Measurements from ENCODE around the gene MFRP.
A peak's percentile ranks its signal among the peaks of the same experiment; 100 is the strongest.

Gene MFRP

GRCh38 chr11:119361941-119362725 is 15.6 kb upstream of the MFRP start:
- TF ChIP-seq, protein P1, sequence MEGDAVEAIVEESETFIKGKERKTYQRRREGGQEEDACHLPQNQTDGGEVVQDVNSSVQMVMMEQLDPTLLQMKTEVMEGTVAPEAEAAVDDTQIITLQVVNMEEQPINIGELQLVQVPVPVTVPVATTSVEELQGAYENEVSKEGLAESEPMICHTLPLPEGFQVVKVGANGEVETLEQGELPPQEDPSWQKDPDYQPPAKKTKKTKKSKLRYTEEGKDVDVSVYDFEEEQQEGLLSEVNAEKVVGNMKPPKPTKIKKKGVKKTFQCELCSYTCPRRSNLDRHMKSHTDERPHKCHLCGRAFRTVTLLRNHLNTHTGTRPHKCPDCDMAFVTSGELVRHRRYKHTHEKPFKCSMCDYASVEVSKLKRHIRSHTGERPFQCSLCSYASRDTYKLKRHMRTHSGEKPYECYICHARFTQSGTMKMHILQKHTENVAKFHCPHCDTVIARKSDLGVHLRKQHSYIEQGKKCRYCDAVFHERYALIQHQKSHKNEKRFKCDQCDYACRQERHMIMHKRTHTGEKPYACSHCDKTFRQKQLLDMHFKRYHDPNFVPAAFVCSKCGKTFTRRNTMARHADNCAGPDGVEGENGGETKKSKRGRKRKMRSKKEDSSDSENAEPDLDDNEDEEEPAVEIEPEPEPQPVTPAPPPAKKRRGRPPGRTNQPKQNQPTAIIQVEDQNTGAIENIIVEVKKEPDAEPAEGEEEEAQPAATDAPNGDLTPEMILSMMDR (IDR thresholded peaks at IDR 0.05), result no peak
- TF ChIP-seq ZFX (IDR thresholded peaks at IDR 0.05; ENCODE audit: borderline replicate concordance), result no peak
- H3K27ac ChIP-seq, result peak overlapping the region; percentile 82

- peak overlapping the region; percentile 82 for H3K27ac ChIP-seq
- no peak for TF ChIP-seq ZFX (IDR thresholded peaks at IDR 0.05; ENCODE audit: borderline replicate concordance)
- TF ChIP-seq, protein P1 (IDR thresholded peaks at IDR 0.05), result no peak
Observed at GRCh38 chr11:119361056-119361787, 14.7 kb upstream of the MFRP start.

DNA sequence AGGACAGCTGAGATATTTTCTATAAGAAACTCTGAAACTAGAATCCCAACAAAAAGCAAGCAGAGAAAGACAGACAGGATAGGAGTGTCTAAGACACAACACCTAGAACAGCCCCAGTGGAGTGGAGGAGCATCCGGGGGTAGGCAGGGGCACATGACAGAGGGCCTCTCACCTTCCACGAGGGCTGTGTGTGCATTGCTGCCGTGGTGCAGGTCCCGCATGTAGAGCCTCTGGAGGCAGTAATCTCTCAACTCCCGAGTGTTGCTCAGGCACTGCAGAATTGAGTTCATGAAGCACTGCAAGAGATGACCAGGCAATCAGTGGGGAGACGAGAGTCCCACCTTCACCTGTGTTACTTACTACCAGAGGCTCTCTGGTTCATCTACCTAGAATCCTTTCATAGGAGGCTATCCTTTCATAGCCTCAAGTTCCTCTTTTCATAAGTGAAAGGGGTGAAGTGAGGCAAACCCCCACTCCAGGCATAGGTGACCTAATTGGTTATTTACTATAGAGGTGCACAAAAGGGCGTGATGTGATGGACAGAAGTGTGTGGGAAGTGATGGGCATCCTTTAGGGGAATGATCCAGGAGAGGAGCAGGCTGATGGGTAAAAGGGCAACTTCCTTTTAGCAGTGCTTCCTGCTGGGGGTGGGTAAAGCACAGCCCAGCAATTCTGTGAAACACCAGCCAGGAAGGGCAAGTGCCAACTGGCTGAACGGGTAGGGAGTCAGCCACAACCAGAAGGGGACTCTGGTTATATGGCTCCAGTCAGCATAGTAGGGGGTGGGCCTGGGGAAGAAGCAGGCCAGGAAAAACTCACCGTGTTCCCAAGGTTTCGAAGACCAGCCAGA is 13.1 kb upstream of the MFRP start:
- TF ChIP-seq ZFX (IDR thresholded peaks at IDR 0.05; ENCODE audit: borderline replicate concordance), result no peak
- TF ChIP-seq, protein P1 (IDR thresholded peaks at IDR 0.05), result no peak
- peak overlapping the region; percentile 82; the same call in 1 of the 2 replicates for H3K27ac ChIP-seq

DNA sequence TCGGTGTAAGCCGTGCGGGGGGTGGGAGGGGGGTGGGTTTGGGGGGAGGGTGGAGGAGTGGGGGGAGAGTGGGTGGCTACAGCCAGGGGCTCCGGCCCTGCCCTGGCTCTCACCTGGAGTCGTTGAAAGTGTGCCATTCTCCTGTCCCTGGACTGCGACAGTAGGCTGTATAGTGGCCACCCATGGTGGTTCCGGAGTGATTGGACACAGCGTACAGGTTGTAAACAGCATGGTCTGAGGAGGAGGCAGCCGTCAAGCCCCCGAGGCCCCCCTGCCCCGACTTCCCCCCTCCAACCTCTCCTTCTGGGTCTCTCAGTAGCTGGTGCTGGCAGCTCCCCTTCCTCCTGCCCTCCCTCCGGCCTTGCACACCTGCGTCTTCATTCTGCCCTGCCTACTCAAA is 10.6 kb upstream of the MFRP start:
- no peak overlapping the region for H3K27ac ChIP-seq
- TF ChIP-seq, protein P1 (IDR thresholded peaks at IDR 0.05), result no peak
- no peak for TF ChIP-seq ZFX (IDR thresholded peaks at IDR 0.05; ENCODE audit: borderline replicate concordance)

GRCh38 chr11:119356349-119357031 is 10.0 kb upstream of the MFRP start:
- TF ChIP-seq ZFX (IDR thresholded peaks at IDR 0.05; ENCODE audit: borderline replicate concordance), result no peak
- TF ChIP-seq, protein P1 (IDR thresholded peaks at IDR 0.05), result peak; percentile 93

GRCh38 chr11:119355091-119355843 is 8.8 kb upstream of the MFRP start:
- peak overlapping the region; percentile 31 for H3K27ac ChIP-seq

More at GRCh38 chr11:119356349-119357031, 10.0 kb upstream of the MFRP start:
- H3K27ac ChIP-seq, result peak overlapping the region; percentile 70

More at GRCh38 chr11:119355091-119355843, 8.8 kb upstream of the MFRP start:
- TF ChIP-seq ZFX (IDR thresholded peaks at IDR 0.05; ENCODE audit: borderline replicate concordance), result no peak
- TF ChIP-seq, protein P1 (IDR thresholded peaks at IDR 0.05), result no peak

All from 22Rv1 (cell line).